Right lobe of liver (tissue), 6 donors: ENCODE results near the gene NOS2. TPM values are rescaled to one million over a fixed set of nuclear protein-coding genes. Genes with fewer than 3 reads are reported as not detected.
A peak's percentile ranks its signal among the peaks of the same experiment; 100 is the strongest.
"Not testable (repeated sequence)": the region's sequence is repeated elsewhere in the genome, so short reads cannot be mapped to it uniquely, and the experiment has no call there.

Experiments
- ATAC-seq, 4 donors: fragments of 200-7000 bp; cut with Tn5 transposase; one replicate each; pipeline ENCODE4 v1.9.1; 2020; ENCODE audit warnings: mild to moderate bottlenecking in 4 of 4, moderate library complexity in 4 of 4
- DNase-seq, 3 donors: peaks; one replicate each; pipeline ENCODE4 v3.0.0-alpha.2; 2020
- H3K27ac ChIP-seq, 3 donors: fragments of 200-600 bp; one replicate each; pipeline ENCODE4 v1.8.0; 2022
- H3K27me3 ChIP-seq, 2 donors: fragments of 200-600 bp; one replicate each; pipeline ENCODE4 v1.8.0; 2022
- H3K36me3 ChIP-seq, 4 donors: fragments of 200-600 bp; sonication (generic) in 1 of 4; one replicate each; pipeline versions ENCODE4 v1.5.1 to v1.8.0; 2017 to 2022; ENCODE audit warnings: control low read depth in 1 of 4
- H3K4me1 ChIP-seq, 4 donors: fragments of 200-600 bp; sonication (generic) in 1 of 4; one replicate each; pipeline versions ENCODE4 v1.5.1 to v1.8.0; 2017 to 2022; ENCODE audit warnings: control low read depth in 1 of 4
- H3K4me3 ChIP-seq, 3 donors: fragments of 200-600 bp; one replicate each; pipeline ENCODE4 v1.8.0; 2022
- H3K9me3 ChIP-seq, 4 donors: fragments of 200-600 bp; sonication (generic) in 1 of 4; one replicate each; pipeline versions ENCODE4 v1.5.1 to v1.8.0; 2017 to 2022; ENCODE audit warnings: control low read depth in 1 of 4
- POLR2A ChIP-seq: fragments of 450-650 bp; IDR thresholded peaks from one replicate; pipeline ENCODE4 v1.6.1; 2017; ENCODE audit warnings: antibody characterized with exemption, mild to moderate bottlenecking
- WGBS: methylation state at CpG from one replicate; pipeline ENCODE4 v1.1.6; 2018; ENCODE audit warnings: low coverage, low lambda C conversion rate; ENCODE audit not compliant: insufficient coverage; ENCODE audit errors: missing lambda C conversion rate; 5-methylcytosine and 5-hydroxymethylcytosine counted together
- intact Hi-C, 2 donors: fragments of 100-400 bp; cut with DNase I; formaldehyde crosslinking; loops; one replicate each; pipeline versions ENCODE4 v1.11.2 to v1.14.1; 2022
- total RNA-seq, 6 experiments: library from RNA; depleted of rRNA in 2 of 6; stranded (reverse); fragments of >200 nt in 2 of 6; fragmentation: NEBNext Ultra II Directional in 3 of 6; extraction: Animal tissue kit (Norgen Biotek cat#: 25700) in 3 of 6; gene quantifications; one replicate each; pipeline versions ENCODE4 v1.1.0 to v1.2.4, GENCODE V29; 2016 to 2023
- TF ChIP-seq, protein P1 (sequence below), 4 donors: fragments of 200-600 bp in 3 of 4; fragments of 450-650 bp in 1 of 4; IDR thresholded peaks; one replicate each; pipeline versions ENCODE4 v1.5.1 to v1.8.0; 2016 to 2022; ENCODE audit warnings: antibody characterized with exemption in 4 of 4, mild to moderate bottlenecking in 2 of 4
- donor health status: DM: no; HTN: yes; CAD: no.
- donor health status: DM: no; HTN: no; CAD: no.
- donor health status: DM: no; HTN: no; CAD: no.
- donor health status: DM: no; HTN: yes; CAD: no.
- donor health status: DM: no; HTN: yes; CAD: no.

Gene NOS2
- total RNA-seq, 6 experiments from 2014 or later, result 0.07 to 0.09 TPM; not detected in 4

- H3K9me3 ChIP-seq, result no peaks in the 10 kb centered on the region
- 23% methylated on average over 13 of the region's 13 CpGs for WGBS
Measured at GRCh38 chr17:27845264-27846041, 45.1 kb upstream of the NOS2 start.

GRCh38 chr17:27840688-27841087, 40.4 kb upstream of the NOS2 start:
- no peaks in the 10 kb centered on the region for H3K9me3 ChIP-seq
- no peaks in the 10 kb centered on the region for H3K27me3 ChIP-seq
- DNase-seq, result no peak
- H3K4me1 ChIP-seq, result peaks cover 0 to 27% (median 6%) of the 10 kb centered on the region in 4 donors
- TF ChIP-seq, protein P1, sequence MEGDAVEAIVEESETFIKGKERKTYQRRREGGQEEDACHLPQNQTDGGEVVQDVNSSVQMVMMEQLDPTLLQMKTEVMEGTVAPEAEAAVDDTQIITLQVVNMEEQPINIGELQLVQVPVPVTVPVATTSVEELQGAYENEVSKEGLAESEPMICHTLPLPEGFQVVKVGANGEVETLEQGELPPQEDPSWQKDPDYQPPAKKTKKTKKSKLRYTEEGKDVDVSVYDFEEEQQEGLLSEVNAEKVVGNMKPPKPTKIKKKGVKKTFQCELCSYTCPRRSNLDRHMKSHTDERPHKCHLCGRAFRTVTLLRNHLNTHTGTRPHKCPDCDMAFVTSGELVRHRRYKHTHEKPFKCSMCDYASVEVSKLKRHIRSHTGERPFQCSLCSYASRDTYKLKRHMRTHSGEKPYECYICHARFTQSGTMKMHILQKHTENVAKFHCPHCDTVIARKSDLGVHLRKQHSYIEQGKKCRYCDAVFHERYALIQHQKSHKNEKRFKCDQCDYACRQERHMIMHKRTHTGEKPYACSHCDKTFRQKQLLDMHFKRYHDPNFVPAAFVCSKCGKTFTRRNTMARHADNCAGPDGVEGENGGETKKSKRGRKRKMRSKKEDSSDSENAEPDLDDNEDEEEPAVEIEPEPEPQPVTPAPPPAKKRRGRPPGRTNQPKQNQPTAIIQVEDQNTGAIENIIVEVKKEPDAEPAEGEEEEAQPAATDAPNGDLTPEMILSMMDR (IDR thresholded peaks at IDR 0.05), result no peak
- no peak for TF ChIP-seq POLR2A
- peak overlapping the region in 1 of 3 donors; percentile 56 for H3K27ac ChIP-seq
- WGBS, result 27% methylated on average over 1 of the region's 1 CpG
- intact Hi-C loops, result no loop called here
- ATAC-seq, result peak; percentile 46 to 70 (median 69)
- no peaks in the 10 kb centered on the region for H3K36me3 ChIP-seq
- H3K4me3 ChIP-seq, result no peak overlapping the region

More at GRCh38 chr17:27845264-27846041, 45.1 kb upstream of the NOS2 start:
- Histone ChIP-seq H3K36me3 (no peaks in the 10 kb centered on the region), H3K4me3 (no peak overlapping the region), H3K4me1 (peaks cover 0 to 25% (median 2%) of the 10 kb centered on the region in 4 donors), H3K27me3 (no peaks in the 10 kb centered on the region), H3K27ac (peak overlapping the region in 1 of 3 donors; percentile 46)
- TF ChIP-seq, protein P1 (IDR thresholded peaks at IDR 0.05), result no peak
- no peak for TF ChIP-seq POLR2A
- intact Hi-C loops, result no loop called here
- peak; percentile 53 to 85 (median 80) for ATAC-seq
- no peak for DNase-seq

DNA sequence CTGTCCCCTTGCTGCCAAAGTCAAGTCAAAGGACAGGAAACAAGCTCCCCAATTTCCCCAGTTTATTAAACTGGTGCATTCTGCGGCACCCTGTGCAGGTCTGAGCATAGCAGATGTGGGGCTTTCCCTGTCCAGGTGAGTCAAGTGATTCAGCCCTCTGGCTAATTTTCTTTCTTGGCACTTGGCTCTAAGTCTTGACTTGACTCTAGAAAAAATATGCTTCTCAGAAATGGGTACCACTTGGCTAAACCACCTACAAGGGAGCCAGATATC, 40.0 kb upstream of the NOS2 start:
- H3K27me3 ChIP-seq, H3K36me3 ChIP-seq, DNase-seq, H3K4me3 ChIP-seq, intact Hi-C loops, H3K9me3 ChIP-seq: not testable (repeated sequence)
- ATAC-seq, result peak in 1 of 4 donors; percentile 4
- Histone ChIP-seq H3K4me1 (peaks cover 0 to 24% (median 6%) of the 10 kb centered on the region in 4 donors), H3K27ac (peak overlapping the region in 1 of 3 donors; percentile 56)
- WGBS, result no CpG with 5 or more reads among the region's 1 CpG

GRCh38 chr17:27839571-27840405, 39.5 kb upstream of the NOS2 start:
- H3K9me3 ChIP-seq, H3K4me3 ChIP-seq, H3K36me3 ChIP-seq, DNase-seq, H3K27me3 ChIP-seq, intact Hi-C loops: not testable (repeated sequence)
- H3K4me1 ChIP-seq, result peaks cover 0 to 20% (median 6%) of the 10 kb centered on the region in 4 donors
- ATAC-seq, result peak; percentile 77 to 87 (median 86)
- peak overlapping the region in 1 of 3 donors; percentile 29 for H3K27ac ChIP-seq
- 9% methylated on average over 1 of the region's 4 CpGs for WGBS

GRCh38 chr17:27838607-27839006, 38.3 kb upstream of the NOS2 start:
- intact Hi-C loops, DNase-seq, H3K27ac ChIP-seq, H3K36me3 ChIP-seq, H3K4me3 ChIP-seq, H3K27me3 ChIP-seq, ATAC-seq, H3K9me3 ChIP-seq: not testable (repeated sequence)
- H3K4me1 ChIP-seq, result peaks cover 0 to 20% (median 6%) of the 10 kb centered on the region in 4 donors
- 100% methylated on average over 1 of the region's 3 CpGs for WGBS

DNA sequence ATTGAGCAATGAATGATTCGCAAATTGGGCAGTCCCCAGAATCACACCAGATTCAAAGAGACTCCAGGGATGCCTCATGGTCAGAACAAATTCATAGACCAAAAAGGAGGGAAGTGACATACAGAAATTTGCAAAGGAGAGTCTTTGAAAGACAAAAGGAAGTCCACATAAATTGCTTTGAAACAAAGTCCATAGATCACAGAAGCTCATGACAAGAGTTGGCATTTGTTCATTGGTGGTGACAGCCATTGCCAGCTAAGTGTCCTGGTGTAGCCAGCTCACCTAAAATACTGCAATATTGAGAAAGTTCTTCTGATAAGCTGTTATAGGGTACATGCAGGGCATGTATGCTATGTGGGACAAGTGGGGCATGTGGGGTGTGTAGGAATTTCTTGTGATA, 37.4 kb upstream of the NOS2 start:
- H3K4me3 ChIP-seq, intact Hi-C loops, H3K9me3 ChIP-seq, H3K27ac ChIP-seq, H3K36me3 ChIP-seq, DNase-seq, H3K27me3 ChIP-seq: not testable (repeated sequence)
- ATAC-seq, result peak in 3 of 4 donors; percentile 13 to 49 (median 20)
- peaks cover 0 to 20% (median 6%) of the 10 kb centered on the region in 4 donors for H3K4me1 ChIP-seq
- whole genome bisulfite sequencing, result 77% methylated on average over 1 of the region's 1 CpG
